Chondrocyte (in vitro differentiated cells): ENCODE results near the gene CLDN20. TPM values are rescaled to one million over a fixed set of nuclear protein-coding genes. Genes with fewer than 3 reads are reported as not detected.
"Not testable (repeated sequence)": the region's sequence is repeated elsewhere in the genome, so short reads cannot be mapped to it uniquely, and the experiment has no call there.

ENCODE experiments used
- DNase-seq: peaks from one replicate; pipeline ENCODE4 v3.0.0; 2021; ENCODE audit warnings: mixed read lengths, low spot score
- H3K27ac Mint-ChIP-seq: one replicate; pipeline ENCODE4 v1.8.0; 2021; ENCODE audit warnings: mild to moderate bottlenecking, moderate library complexity, mixed read lengths; ENCODE audit not compliant: unreplicated experiment
- H3K27me3 Mint-ChIP-seq: 2 replicates; pipeline ENCODE4 v1.8.0; 2021; ENCODE audit warnings: low read depth, mixed read lengths
- H3K36me3 Mint-ChIP-seq: 2 replicates; pipeline ENCODE4 v1.8.0; 2021; ENCODE audit warnings: low read depth, mixed read lengths
- H3K4me1 Mint-ChIP-seq: 2 replicates; pipeline ENCODE4 v1.8.0; 2021; ENCODE audit warnings: low read depth, mild to moderate bottlenecking, mixed read lengths
- H3K4me3 Mint-ChIP-seq: one replicate; pipeline ENCODE4 v1.8.0; 2021; ENCODE audit warnings: mild to moderate bottlenecking, moderate library complexity, mixed read lengths; ENCODE audit not compliant: unreplicated experiment
- H3K9me3 Mint-ChIP-seq: 2 replicates; pipeline ENCODE4 v1.8.0; 2021; ENCODE audit warnings: low read depth, mixed read lengths
- total RNA-seq: library from RNA; stranded (reverse); gene quantifications from 3 replicates; pipeline ENCODE4 v1.2.1, GENCODE V29; 2021
- TF ChIP-seq, protein P1 (sequence below): fragments of 200-600 bp; sonication (generic); IDR thresholded peaks from 2 replicates; pipeline ENCODE4 v1.5.0; 2021; ENCODE audit warnings: antibody characterized with exemption, mild to moderate bottlenecking, moderate library complexity

CLDN20 gene
- total RNA-seq, 1 donor from 2014 or later, result not detected

DNA sequence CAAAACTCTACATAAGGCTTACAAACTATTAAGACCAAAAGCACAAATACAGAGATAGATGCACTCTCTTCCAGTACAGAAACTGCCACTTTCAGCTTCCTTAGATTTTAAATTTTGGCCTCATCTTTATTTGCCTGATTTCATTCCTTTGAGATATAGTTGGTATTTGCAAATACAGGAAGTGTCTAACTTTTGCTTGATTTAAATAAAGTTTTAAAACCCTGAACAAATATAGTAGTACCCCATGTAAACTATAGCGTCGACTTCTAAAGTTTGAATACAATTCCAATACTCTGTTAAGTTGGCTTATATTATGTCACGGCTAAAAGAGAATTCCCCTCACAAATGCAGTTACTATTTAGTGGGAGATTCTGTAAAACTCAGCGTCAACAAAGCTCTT lies 1.2 kb upstream of the CLDN20 start:
- Mint-ChIP-seq H3K4me1 (peaks cover 16% of the 10 kb centered on the region), H3K9me3 (no peaks in the 10 kb centered on the region), H3K27me3 (no peaks in the 10 kb centered on the region), H3K4me3 (no peak overlapping the region), H3K36me3 (peaks cover 11% of the 10 kb centered on the region), H3K27ac (no peak overlapping the region)
- TF ChIP-seq, protein P1, sequence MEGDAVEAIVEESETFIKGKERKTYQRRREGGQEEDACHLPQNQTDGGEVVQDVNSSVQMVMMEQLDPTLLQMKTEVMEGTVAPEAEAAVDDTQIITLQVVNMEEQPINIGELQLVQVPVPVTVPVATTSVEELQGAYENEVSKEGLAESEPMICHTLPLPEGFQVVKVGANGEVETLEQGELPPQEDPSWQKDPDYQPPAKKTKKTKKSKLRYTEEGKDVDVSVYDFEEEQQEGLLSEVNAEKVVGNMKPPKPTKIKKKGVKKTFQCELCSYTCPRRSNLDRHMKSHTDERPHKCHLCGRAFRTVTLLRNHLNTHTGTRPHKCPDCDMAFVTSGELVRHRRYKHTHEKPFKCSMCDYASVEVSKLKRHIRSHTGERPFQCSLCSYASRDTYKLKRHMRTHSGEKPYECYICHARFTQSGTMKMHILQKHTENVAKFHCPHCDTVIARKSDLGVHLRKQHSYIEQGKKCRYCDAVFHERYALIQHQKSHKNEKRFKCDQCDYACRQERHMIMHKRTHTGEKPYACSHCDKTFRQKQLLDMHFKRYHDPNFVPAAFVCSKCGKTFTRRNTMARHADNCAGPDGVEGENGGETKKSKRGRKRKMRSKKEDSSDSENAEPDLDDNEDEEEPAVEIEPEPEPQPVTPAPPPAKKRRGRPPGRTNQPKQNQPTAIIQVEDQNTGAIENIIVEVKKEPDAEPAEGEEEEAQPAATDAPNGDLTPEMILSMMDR, result no peak
- DNase-seq, result no peak

DNA sequence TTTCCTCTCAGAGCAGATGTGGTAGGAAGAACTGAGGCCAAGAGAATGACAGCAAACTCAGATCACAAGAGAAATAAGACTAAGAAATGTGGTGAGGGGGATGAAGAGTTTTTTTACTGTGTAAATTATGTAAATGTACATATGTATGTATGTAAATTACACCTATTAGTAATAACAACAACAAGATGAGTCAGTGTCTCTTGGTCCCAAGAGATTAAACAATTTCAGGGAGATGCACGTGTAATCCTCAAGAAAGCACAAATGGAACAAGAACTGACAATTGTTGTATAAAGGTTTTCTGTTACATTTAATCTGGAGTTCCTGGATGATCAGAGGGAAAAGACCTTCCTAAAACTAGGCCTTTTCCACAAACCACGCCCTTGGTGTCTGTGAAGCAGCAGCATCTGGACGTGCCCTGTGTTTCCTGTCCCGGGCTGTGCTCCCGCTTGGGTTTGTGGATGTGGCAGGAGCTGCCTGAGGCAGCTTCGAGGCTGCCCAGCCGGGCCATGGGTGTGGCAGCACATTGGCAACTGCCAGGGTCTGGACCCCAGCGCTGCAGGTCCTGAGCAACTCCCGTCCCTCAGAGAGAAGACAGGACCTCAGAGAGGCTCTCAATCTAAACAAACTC lies 994 bp downstream of the CLDN20 start:
- Mint-ChIP-seq H3K4me1 (peaks cover 19% of the 10 kb centered on the region), H3K4me3 (no peak overlapping the region), H3K27me3 (no peaks in the 10 kb centered on the region), H3K36me3 (peaks cover 9% of the 10 kb centered on the region), H3K9me3 (no peaks in the 10 kb centered on the region), H3K27ac (peak overlapping the region; percentile 80)
- DNase-seq, result no peak
- TF ChIP-seq, protein P1, result no peak

DNA sequence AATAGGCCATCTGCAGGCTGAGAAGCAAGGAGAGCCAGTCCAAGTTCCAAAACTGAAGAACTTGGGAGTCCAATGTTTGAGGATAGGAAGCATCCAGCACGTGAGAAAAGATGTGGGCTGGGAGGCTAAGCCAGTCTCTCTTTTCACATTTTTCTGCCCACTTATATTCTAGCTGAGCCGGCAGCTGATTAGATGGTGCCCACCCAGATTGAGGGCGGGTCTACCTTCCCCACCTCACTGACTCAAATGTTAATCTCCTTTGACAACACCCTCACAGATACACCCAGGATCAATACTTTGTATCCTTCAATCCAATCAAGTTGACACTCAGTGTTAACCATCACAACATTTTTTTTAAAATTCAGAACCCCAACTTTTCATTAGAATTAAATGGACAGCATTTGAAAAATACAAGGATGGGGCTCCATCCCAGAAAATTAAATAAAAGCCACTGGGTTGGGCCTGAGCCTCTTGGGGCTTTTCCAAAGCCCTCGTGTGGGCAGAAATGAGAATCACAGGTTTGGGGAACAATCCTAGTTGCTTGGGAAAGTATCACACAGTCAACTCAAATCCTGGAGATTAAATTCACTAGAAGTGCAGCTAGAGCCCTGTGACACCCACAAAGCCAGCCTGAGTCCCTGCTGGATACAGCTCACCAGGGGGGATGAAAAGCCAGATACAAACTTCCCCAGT lies 2.2 kb downstream of the CLDN20 start:
- Mint-ChIP-seq H3K9me3 (no peaks in the 10 kb centered on the region), H3K27me3 (no peaks in the 10 kb centered on the region), H3K27ac (no peak overlapping the region), H3K36me3 (peaks cover 9% of the 10 kb centered on the region), H3K4me1 (peaks cover 19% of the 10 kb centered on the region), H3K4me3 (no peak overlapping the region)
- TF ChIP-seq, protein P1, result peak; percentile 33
- DNase-seq, result no peak

DNA sequence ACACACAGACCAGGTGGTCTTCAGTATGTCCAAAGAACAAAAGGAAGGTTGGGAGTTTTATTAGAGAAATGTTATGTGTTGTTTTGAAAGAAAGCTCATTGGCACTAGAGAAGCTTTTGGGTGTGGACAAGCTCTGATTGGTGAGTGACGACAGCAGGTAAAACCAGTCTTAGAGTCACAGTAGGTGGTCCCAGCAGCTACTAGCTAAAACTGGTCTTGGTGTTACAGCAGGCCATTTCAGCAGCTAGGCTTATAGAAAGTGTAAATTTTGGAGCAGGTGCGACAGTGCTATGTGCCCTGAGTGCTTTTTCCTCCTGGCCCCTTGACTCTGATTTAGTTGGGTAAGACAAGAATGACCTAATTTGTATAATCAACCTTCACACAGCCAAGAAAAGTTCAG lies 3.6 kb downstream of the CLDN20 start:
- H3K4me3 Mint-ChIP-seq, result no peak overlapping the region
- H3K36me3 Mint-ChIP-seq, result peaks cover 6% of the 10 kb centered on the region
- no peaks in the 10 kb centered on the region for H3K9me3 Mint-ChIP-seq

DNA sequence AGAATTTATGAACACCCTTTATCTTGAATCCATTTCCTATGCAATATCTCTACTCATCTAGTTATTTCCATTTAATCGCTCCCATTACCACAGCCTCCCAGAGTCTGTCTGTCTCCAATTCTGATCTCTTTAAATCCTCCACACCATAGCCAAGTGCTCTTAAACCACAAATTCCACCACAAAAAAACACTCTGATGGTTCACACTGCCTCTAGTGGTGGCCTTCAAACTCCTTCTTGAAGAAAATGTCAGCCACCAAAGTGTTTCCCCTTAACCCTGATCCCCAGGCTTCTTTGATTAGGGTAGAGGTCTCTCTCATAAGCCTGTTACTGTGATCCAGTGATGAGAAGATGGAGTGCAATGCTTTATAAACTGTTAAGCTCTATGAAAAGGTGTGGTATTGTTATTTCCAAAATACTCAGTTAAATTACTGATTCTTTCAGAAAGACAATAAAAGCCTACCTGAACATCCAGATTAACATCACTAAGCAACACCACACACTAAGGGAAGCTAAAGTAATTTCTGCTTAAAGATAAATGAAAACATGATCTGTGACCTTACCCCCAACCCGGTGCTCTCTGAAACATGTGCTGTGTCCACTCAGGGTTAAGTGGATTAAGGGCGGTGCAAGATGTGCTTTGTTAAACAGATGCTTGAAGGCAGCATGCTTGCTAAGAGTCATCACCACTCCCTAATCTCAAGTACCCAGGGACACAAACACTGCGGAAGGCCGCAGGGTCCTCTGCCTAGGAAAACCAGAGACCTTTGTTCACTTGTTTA lies 4.5 kb downstream of the CLDN20 start:
- not testable (repeated sequence) for H3K9me3 Mint-ChIP-seq, H3K27me3 Mint-ChIP-seq, DNase-seq, H3K27ac Mint-ChIP-seq, H3K4me3 Mint-ChIP-seq, H3K36me3 Mint-ChIP-seq
- peaks cover 30% of the 10 kb centered on the region for H3K4me1 Mint-ChIP-seq
- TF ChIP-seq, protein P1, result peak; percentile 74

More for the DNA sequence above, 3.6 kb downstream of the CLDN20 start:
- peaks cover 22% of the 10 kb centered on the region for H3K4me1 Mint-ChIP-seq
- DNase-seq, result no peak
- TF ChIP-seq, protein P1, result no peak
- no peak overlapping the region for H3K27ac Mint-ChIP-seq
- no peaks in the 10 kb centered on the region for H3K27me3 Mint-ChIP-seq
